HepG2 (cell line): ENCODE results near the gene POP5. TPM values are rescaled to one million over a fixed set of nuclear protein-coding genes. Genes with fewer than 3 reads are reported as not detected.

Source experiments
- ATAC-seq: fragments of 200-7000 bp; cut with Tn5 transposase; 3 replicates; pipeline ENCODE4 v1.9.1; 2020; ENCODE audit warnings: mild to moderate bottlenecking, moderate library complexity
- BruUV-seq: library from RNA; stranded (reverse); fragments of 400-500 nt; replicated peaks from 2 replicates; lab custom pipeline; 2021; lab: Mats Ljungman, UMichigan
- CTCF ChIA-PET: fragments of 300-600 bp; formaldehyde crosslinking; extraction: SDS; loops from one replicate; lab custom pipeline; 2021; ENCODE audit warnings: low total read pairs, inconsistent platforms, low intra/inter-chr PET ratio; lab: Yijun Ruan, JAX
- POLR2A ChIA-PET: fragments of 350-600 bp; sonication (Branson Sonifier 250); formaldehyde crosslinking; loops from one replicate; lab custom pipeline; 2020; ENCODE audit warnings: antibody characterized with exemption, inconsistent platforms; lab: Yijun Ruan, JAX
- DNase-seq: peaks from one replicate; pipeline ENCODE4 v3.0.0-alpha.2; 2015; ENCODE audit warnings: low spot score
- FAIRE-seq: peaks from 3 replicates; lab custom pipeline; 2011; peaks lifted over from hg19 to GRCh38; lab: Jason Lieb, UNC
- H2AFZ ChIP-seq: one replicate; pipeline ENCODE4 v1.6.1; 2011; ENCODE audit warnings: low read length, inconsistent platforms
- H3K27ac ChIP-seq: fragments of 300-600 bp; 3 replicates; pipeline ENCODE4 v1.8.0; 2011; ENCODE audit warnings: mixed run types, mild to moderate bottlenecking, mixed read lengths, low read length, inconsistent platforms; ENCODE audit not compliant: insufficient read depth; ENCODE audit errors: extremely low read length
- H3K27me3 ChIP-seq, 2 experiments: fragments of 200-600 bp in 1 of 2; 2 replicates in 1 of 2; 3 replicates in 1 of 2; pipeline versions ENCODE4 v1.6.0 to v1.8.0; 2011; ENCODE audit warnings: low read length in 2 of 2, mild to moderate bottlenecking in 2 of 2, moderate library complexity in 2 of 2, inconsistent platforms in 1 of 2; ENCODE audit not compliant: insufficient read depth in 2 of 2, control insufficient read depth in 1 of 2
- H3K36me3 ChIP-seq, 2 experiments: fragments of 200-600 bp in 1 of 2; replicated peaks in 1 of 2; 2 replicates in 1 of 2; 3 replicates in 1 of 2; pipeline versions ENCODE4 v1.5.1 to v1.8.0; 2011; ENCODE audit warnings: low read length in 2 of 2, inconsistent platforms in 1 of 2; ENCODE audit not compliant: insufficient read depth in 2 of 2, control insufficient read depth in 1 of 2
- H3K4me1 ChIP-seq: 2 replicates; pipeline ENCODE4 v1.5.1; 2012; ENCODE audit warnings: low read length, inconsistent platforms; ENCODE audit not compliant: insufficient read depth
- H3K4me2 ChIP-seq: 2 replicates; pipeline ENCODE4 v1.6.0; 2011; ENCODE audit warnings: low read depth, low read length, inconsistent platforms
- H3K4me3 ChIP-seq, 3 experiments: fragments of 200-600 bp in 1 of 3; sonication (generic), shearing (Covaris generic) in 1 of 3; replicated peaks in 1 of 3; 2 replicates each; pipeline ENCODE4 v1.5.1; 2011 to 2016; ENCODE audit warnings: low read length in 3 of 3, inconsistent platforms in 2 of 3, low read depth in 2 of 3, mild to moderate bottlenecking in 2 of 3, control low read depth in 1 of 3, mixed read lengths in 1 of 3; ENCODE audit not compliant: insufficient read depth in 1 of 3
- H3K79me2 ChIP-seq: one replicate; pipeline ENCODE4 v1.6.1; 2011; ENCODE audit warnings: low read length, inconsistent platforms; ENCODE audit not compliant: insufficient read depth
- H3K9ac ChIP-seq: 2 replicates; pipeline ENCODE4 v1.6.0; 2011; ENCODE audit warnings: mild to moderate bottlenecking, low read depth, low read length, inconsistent platforms; ENCODE audit not compliant: insufficient read depth
- H3K9me3 ChIP-seq: 2 replicates; pipeline ENCODE4 v1.5.1; 2012; ENCODE audit warnings: mild to moderate bottlenecking, low read length
- H4K20me1 ChIP-seq: 2 replicates; pipeline ENCODE4 v1.6.0; 2011; ENCODE audit warnings: inconsistent platforms, mild to moderate bottlenecking, low read length, moderate library complexity; ENCODE audit not compliant: insufficient read depth
- ATF2 ChIP-seq: sonication (generic); formaldehyde crosslinking; IDR thresholded peaks from 2 replicates; pipeline ENCODE4 v1.4.0; 2020; ENCODE audit warnings: missing genetic modification reagents
- DMAP1 ChIP-seq: IDR thresholded peaks from 2 replicates; pipeline ENCODE4 v1.6.1; 2016
- FOXK1 ChIP-seq: sonication (generic); formaldehyde crosslinking; IDR thresholded peaks from 2 replicates; pipeline ENCODE4 v1.4.0; 2020; ENCODE audit warnings: low read depth, missing genetic modification reagents, borderline replicate concordance
- FOXK2 ChIP-seq: fragments of 450-650 bp; IDR thresholded peaks from 2 replicates; pipeline ENCODE4 v1.6.1; 2016
- HNF4G ChIP-seq, 2 experiments: sonication (generic) in 1 of 2; formaldehyde crosslinking in 1 of 2; IDR thresholded peaks; 2 replicates each; pipeline versions ENCODE4 v1.4.0 to v1.6.1; 2011 to 2020; ENCODE audit warnings: borderline replicate concordance in 2 of 2, low read depth in 2 of 2, mild to moderate bottlenecking in 2 of 2, low read length in 1 of 2, missing genetic modification reagents in 1 of 2, moderate library complexity in 1 of 2
- JDP2 ChIP-seq: sonication (generic); formaldehyde crosslinking; IDR thresholded peaks from 2 replicates; pipeline ENCODE4 v1.8.1; 2022; ENCODE audit warnings: missing genetic modification reagents, borderline replicate concordance
- LBX2 ChIP-seq: sonication (generic); formaldehyde crosslinking; IDR thresholded peaks from 2 replicates; pipeline ENCODE4 v1.5.0; 2020; ENCODE audit warnings: missing genetic modification reagents, mild to moderate bottlenecking, borderline replicate concordance
- PRPF4 ChIP-seq: fragments of 200-400 bp; formaldehyde crosslinking; IDR thresholded peaks from 2 replicates; pipeline ENCODE4 v1.6.1; 2016; ENCODE audit warnings: low read length, low read depth; ENCODE audit not compliant: poor library complexity, severe bottlenecking
- RAD51 ChIP-seq: fragments of 450-650 bp; IDR thresholded peaks from 2 replicates; pipeline ENCODE4 v1.6.1; 2016; ENCODE audit warnings: borderline replicate concordance
- REL ChIP-seq: sonication (generic); formaldehyde crosslinking; conservative IDR thresholded peaks from 2 replicates; pipeline ENCODE4 v1.8.0; 2022; ENCODE audit warnings: mild to moderate bottlenecking, missing genetic modification reagents, moderate library complexity
- TARDBP ChIP-seq: sonication (generic); formaldehyde crosslinking; IDR thresholded peaks from 2 replicates; pipeline ENCODE4 v1.8.0; 2022; ENCODE audit warnings: mild to moderate bottlenecking, missing genetic modification reagents
- TEAD3 ChIP-seq: optimal IDR thresholded peaks from 2 replicates; pipeline ENCODE3; 2016; ENCODE audit warnings: borderline replicate concordance
- YY1 ChIP-seq: IDR thresholded peaks from 2 replicates; pipeline ENCODE4 v1.6.1; 2011; ENCODE audit warnings: low read length, low read depth, moderate library complexity, mild to moderate bottlenecking; ENCODE audit not compliant: insufficient read depth, insufficient replicate concordance
- ZMYM3 ChIP-seq: sonication (generic); formaldehyde crosslinking; IDR thresholded peaks from 2 replicates; pipeline ENCODE4 v1.5.1; 2020; ENCODE audit warnings: mild to moderate bottlenecking, missing genetic modification reagents
- ZNF318 ChIP-seq: sonication (generic); formaldehyde crosslinking; IDR thresholded peaks from 2 replicates; pipeline ENCODE4 v1.4.0; 2020; ENCODE audit warnings: mild to moderate bottlenecking, missing genetic modification reagents
- WGBS: methylation state at CpG from one replicate; pipeline ENCODE4 v1.1.6; 2017; ENCODE audit warnings: low lambda C conversion rate; 5-methylcytosine and 5-hydroxymethylcytosine counted together
- in situ Hi-C: cut with HindIII; loops from 2 replicates; pipeline ENCODE4 v1.10.0; 2017; ENCODE audit warnings: low pct_unique_long_range_greater_than_20kb; ENCODE audit not compliant: extremely low pct_ligation_motif_present
- intact Hi-C: fragments of 100-400 bp; cut with micrococcal nuclease; formaldehyde crosslinking; loops from one replicate; pipeline ENCODE4 v1.10.0; 2022; ENCODE audit not compliant: unreplicated experiment
- polyA plus RNA-seq, 8 experiments: library from polyadenylated mRNA; depleted of rRNA in 3 of 8; stranded (reverse) in 7 of 8; unstranded in 1 of 8; fragments of >200 nt; fragmentation: Illumina TruSeq in 4 of 8; extraction: Trizol in 4 of 8; gene quantifications; 2 replicates each; pipeline versions ENCODE4 v1.2.1 to v1.2.3, GENCODE V29; 2011 to 2016; ENCODE audit warnings: low read depth in 4 of 8, missing spikeins in 1 of 8, mixed read lengths in 1 of 8; ENCODE audit not compliant: insufficient read depth in 1 of 8
- total RNA-seq, 5 experiments: library from RNA; depleted of rRNA; stranded (reverse); fragments of >200 nt; fragmentation: Illumina TruSeq; extraction: Trizol; gene quantifications; 2 replicates each; pipeline ENCODE4 v1.2.3, GENCODE V29; 2016; ENCODE audit warnings: low read depth in 1 of 5

The POP5 gene
- total and polyA plus RNA-seq, 2 of the 13 experiments (the other 11 are each of a cell fraction or from before 2014, with no cell fraction given), result 45.6 to 61.3 TPM

GRCh38 chr12:120554678-120555077 is 26.5 kb downstream of the POP5 start:
- H3K27ac ChIP-seq, result no peak overlapping the region
- BruUV-seq, result no TSS peak
- no peak overlapping the region for H3K4me3 ChIP-seq
- POLR2A ChIA-PET, result no interaction called here
- H3K36me3 ChIP-seq, result peaks cover 17 to 58% of the 10 kb centered on the region in 2 experiments
- no peak overlapping the region for H3K9ac ChIP-seq
- intact Hi-C loops, result no loop called here
- CTCF ChIA-PET, result no interaction called here
- H3K79me2 ChIP-seq, result peaks cover 14% of the 10 kb centered on the region
- DNase-seq, result no peak
- 100% methylated on average over 1 of the region's 1 CpG for WGBS
- in situ Hi-C loops, result no loop called here
- H2AFZ ChIP-seq, result no peak overlapping the region
- H3K27me3 ChIP-seq, result no peaks in the 10 kb centered on the region
- peaks cover 10% of the 10 kb centered on the region for H4K20me1 ChIP-seq
- H3K4me2 ChIP-seq, result no peak overlapping the region
- H3K9me3 ChIP-seq, result no peaks in the 10 kb centered on the region
- FAIRE-seq, result no peak
- peaks cover 22% of the 10 kb centered on the region for H3K4me1 ChIP-seq
- no peak for ATAC-seq
- TF ChIP-seq HNF4G (IDR thresholded peaks at IDR 0.05; ENCODE audit: borderline replicate concordance, low read depth, low read length) (no peak), HNF4G (CRISPR knock-in tag; IDR thresholded peaks at IDR 0.05; ENCODE audit: borderline replicate concordance, low read depth) (no peak), YY1 (no peak), LBX2 (CRISPR knock-in tag) (no peak), ZNF318 (CRISPR knock-in tag) (no peak), ZMYM3 (CRISPR knock-in tag) (no peak), TARDBP (CRISPR knock-in tag) (no peak), PRPF4 (no peak), ATF2 (no peak), DMAP1 (CRISPR knock-in tag) (no peak), RAD51 (no peak), REL (CRISPR knock-in tag) (no peak), FOXK1 (CRISPR knock-in tag) (no peak), TEAD3 (CRISPR knock-in tag) (no peak), FOXK2 (no peak), JDP2 (CRISPR knock-in tag) (no peak)
